ENCODE measurements around the gene GPR148.

DNA sequence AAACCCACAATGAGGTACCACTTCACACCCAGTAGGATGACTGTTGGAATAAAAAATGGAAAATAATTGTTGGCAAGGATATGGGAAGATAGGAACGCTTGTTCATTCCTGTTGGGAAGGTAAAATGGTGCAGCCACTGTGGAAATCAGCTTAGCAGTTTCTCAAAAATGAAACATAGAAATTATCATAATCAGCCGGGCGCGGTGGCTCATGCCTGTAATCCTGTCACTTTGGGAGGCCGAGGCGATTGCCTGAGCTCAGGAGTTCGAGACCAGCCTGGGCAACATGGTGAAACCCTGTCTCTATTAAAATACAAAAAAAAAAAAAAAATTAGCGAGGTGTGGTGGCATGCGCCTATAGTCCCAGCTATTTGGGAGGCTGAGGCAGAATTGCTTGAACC is 49.9 kb downstream of the GPR148 start:
- TF ChIP-seq, protein P1, sequence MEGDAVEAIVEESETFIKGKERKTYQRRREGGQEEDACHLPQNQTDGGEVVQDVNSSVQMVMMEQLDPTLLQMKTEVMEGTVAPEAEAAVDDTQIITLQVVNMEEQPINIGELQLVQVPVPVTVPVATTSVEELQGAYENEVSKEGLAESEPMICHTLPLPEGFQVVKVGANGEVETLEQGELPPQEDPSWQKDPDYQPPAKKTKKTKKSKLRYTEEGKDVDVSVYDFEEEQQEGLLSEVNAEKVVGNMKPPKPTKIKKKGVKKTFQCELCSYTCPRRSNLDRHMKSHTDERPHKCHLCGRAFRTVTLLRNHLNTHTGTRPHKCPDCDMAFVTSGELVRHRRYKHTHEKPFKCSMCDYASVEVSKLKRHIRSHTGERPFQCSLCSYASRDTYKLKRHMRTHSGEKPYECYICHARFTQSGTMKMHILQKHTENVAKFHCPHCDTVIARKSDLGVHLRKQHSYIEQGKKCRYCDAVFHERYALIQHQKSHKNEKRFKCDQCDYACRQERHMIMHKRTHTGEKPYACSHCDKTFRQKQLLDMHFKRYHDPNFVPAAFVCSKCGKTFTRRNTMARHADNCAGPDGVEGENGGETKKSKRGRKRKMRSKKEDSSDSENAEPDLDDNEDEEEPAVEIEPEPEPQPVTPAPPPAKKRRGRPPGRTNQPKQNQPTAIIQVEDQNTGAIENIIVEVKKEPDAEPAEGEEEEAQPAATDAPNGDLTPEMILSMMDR (IDR thresholded peaks at IDR 0.05) = no peak
- TF ChIP-seq POLR2A (IDR thresholded peaks at IDR 0.05) = no peak
